Upper lobe of right lung (tissue), 1 donor: Measurements from ENCODE around the gene ADAD2. TPM values are rescaled to one million over a fixed set of nuclear protein-coding genes. Genes with fewer than 3 reads are reported as not detected.

ENCODE experiments used
- ATAC-seq: fragments of 200-7000 bp; cut with Tn5 transposase; one replicate; pipeline ENCODE4 v1.9.1; 2020; ENCODE audit warnings: mild to moderate bottlenecking, moderate library complexity
- DNase-seq: peaks from one replicate; pipeline ENCODE4 v3.0.0-alpha.2; 2020
- H3K27ac ChIP-seq: fragments of 200-600 bp; one replicate; pipeline ENCODE4 v1.8.0; 2022
- H3K27me3 ChIP-seq: fragments of 200-600 bp; one replicate; pipeline ENCODE4 v1.8.0; 2022; ENCODE audit warnings: mild to moderate bottlenecking
- H3K36me3 ChIP-seq: fragments of 200-600 bp; one replicate; pipeline ENCODE4 v1.8.0; 2022
- H3K4me1 ChIP-seq: fragments of 200-600 bp; one replicate; pipeline ENCODE4 v1.8.0; 2022
- H3K4me3 ChIP-seq: fragments of 200-600 bp; one replicate; pipeline ENCODE4 v1.8.0; 2022; ENCODE audit warnings: mild to moderate bottlenecking
- H3K9me3 ChIP-seq: fragments of 200-600 bp; one replicate; pipeline ENCODE4 v1.8.0; 2022
- intact Hi-C: fragments of 100-400 bp; cut with DNase I; formaldehyde crosslinking; loops from one replicate; pipeline ENCODE4 v1.11.0; 2022
- total RNA-seq: library from RNA; stranded (reverse); fragmentation: NEBNext Ultra II Directional; extraction: Animal tissue kit (Norgen Biotek cat#: 25700); gene quantifications from one replicate; pipeline ENCODE4 v1.2.1, GENCODE V29; 2021
- TF ChIP-seq, protein P1 (sequence below): fragments of 200-600 bp; IDR thresholded peaks from one replicate; pipeline ENCODE4 v1.8.0; 2022; ENCODE audit warnings: antibody characterized with exemption
- donor health status: DM: no; HTN: yes; CAD: no; lungs with severe emphysema.

ADAD2 gene
- total RNA-seq, 1 donor from 2014 or later = 0.52 TPM

DNA sequence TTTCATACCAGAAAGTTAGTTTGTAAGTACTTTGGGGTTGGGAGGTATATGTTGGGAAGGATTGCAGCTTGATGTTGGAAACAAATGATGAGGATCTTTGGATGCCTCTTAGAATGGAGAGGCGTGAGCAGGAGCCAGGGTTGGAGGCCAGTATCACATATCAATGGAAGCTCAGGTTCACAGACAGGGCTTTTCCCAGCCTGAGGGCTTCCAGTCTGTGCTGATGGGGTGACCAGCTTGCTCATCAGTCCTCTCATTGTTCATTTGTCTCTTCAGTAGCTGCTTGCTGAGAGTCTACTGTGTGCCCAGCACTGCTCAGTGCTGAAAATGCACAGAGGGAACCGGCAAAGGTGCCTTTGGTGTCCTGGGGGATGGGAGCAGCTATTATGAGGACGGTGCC lies 40.0 kb upstream of the ADAD2 start:
- TF ChIP-seq, protein P1, sequence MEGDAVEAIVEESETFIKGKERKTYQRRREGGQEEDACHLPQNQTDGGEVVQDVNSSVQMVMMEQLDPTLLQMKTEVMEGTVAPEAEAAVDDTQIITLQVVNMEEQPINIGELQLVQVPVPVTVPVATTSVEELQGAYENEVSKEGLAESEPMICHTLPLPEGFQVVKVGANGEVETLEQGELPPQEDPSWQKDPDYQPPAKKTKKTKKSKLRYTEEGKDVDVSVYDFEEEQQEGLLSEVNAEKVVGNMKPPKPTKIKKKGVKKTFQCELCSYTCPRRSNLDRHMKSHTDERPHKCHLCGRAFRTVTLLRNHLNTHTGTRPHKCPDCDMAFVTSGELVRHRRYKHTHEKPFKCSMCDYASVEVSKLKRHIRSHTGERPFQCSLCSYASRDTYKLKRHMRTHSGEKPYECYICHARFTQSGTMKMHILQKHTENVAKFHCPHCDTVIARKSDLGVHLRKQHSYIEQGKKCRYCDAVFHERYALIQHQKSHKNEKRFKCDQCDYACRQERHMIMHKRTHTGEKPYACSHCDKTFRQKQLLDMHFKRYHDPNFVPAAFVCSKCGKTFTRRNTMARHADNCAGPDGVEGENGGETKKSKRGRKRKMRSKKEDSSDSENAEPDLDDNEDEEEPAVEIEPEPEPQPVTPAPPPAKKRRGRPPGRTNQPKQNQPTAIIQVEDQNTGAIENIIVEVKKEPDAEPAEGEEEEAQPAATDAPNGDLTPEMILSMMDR = no peak
- DNase-seq (peak; percentile 6), ATAC-seq (no peak)
- H3K27ac ChIP-seq = no peak overlapping the region
- no peaks in the 10 kb centered on the region for H3K27me3 ChIP-seq
- H3K4me3 ChIP-seq = no peak overlapping the region
- no peaks in the 10 kb centered on the region for H3K36me3 ChIP-seq
- no peaks in the 10 kb centered on the region for H3K4me1 ChIP-seq
- intact Hi-C loops = no loop called here
- no peaks in the 10 kb centered on the region for H3K9me3 ChIP-seq

DNA sequence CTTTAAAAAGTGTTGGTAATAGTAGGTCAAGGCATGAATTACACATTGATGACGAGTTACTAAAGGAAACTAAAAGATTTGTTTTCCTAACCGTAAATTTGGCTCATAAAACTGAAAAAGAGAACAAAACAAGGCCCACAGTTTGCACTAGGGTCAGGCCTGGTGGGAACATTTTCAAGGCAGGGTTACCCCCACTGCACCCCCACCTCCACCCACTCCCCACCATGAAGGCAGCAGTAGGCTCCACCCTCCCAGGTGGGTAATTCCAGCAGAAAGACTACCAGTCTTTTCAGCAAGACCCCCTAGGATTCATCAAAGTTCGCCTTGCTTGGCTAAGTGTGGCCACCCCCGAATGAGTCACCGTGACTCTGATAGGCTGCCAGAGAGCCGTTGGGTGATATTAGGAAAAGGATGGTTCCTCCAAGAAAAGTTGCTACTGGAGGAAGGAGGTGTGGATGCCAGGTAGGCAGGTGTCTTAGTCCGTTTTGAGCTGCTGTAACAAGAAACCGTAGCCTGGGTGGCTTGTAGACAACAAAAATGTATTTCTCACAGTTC lies 37.2 kb upstream of the ADAD2 start:
- DNase-seq (peak; percentile 11), ATAC-seq (no peak)
- no peaks in the 10 kb centered on the region for H3K36me3 ChIP-seq
- H3K27ac ChIP-seq = no peak overlapping the region
- no peaks in the 10 kb centered on the region for H3K9me3 ChIP-seq
- peaks cover 5% of the 10 kb centered on the region for H3K27me3 ChIP-seq
- no peak overlapping the region for H3K4me3 ChIP-seq
- TF ChIP-seq, protein P1 = no peak
- no peaks in the 10 kb centered on the region for H3K4me1 ChIP-seq
- intact Hi-C loops = no loop called here

DNA sequence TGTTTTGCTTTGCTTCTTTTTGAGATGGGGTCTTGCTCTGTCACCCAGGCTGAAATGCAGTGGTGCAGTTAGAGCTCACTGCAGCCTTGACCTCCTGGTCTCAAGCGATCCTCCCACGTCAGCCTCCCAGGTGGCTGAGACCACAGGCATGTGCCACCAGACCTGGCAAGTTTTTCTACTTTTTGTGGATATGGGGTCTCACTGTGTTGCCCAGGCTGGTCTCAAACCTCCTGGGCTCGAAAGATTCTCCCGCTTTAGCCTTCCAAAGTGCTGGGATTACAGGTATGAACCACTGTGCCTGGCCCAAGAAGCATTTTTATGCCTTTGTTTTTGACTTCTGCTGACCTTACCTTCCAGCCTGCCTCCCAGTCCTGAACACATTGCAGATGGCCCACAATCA lies 35.7 kb upstream of the ADAD2 start:
- Histone ChIP-seq H3K4me3 (no peak overlapping the region), H3K27me3 (peaks cover 9% of the 10 kb centered on the region), H3K27ac (no peak overlapping the region), H3K9me3 (no peaks in the 10 kb centered on the region), H3K4me1 (no peaks in the 10 kb centered on the region), H3K36me3 (no peaks in the 10 kb centered on the region)
- intact Hi-C loops = no loop called here
- DNase-seq = peak; percentile 18
- ATAC-seq = no peak
- TF ChIP-seq, protein P1 = no peak

DNA sequence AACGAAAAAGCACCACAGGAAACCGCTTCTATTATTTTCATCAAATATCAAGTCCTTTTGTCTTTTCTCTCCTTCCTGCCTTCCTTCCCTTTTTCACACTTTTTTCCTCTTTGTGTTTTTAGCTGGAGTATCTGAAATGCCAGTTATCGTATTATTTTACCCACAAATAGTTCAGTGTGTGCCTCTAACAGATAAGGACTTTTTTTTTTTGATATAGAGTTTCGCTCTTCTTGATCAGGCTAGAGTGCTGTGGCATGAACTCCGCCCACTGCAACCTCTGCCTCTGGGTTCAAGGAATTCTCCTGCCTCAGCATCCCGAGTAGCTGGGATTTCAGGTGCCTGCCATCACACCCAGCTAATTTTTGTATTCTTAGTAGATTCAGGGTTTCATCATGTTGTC lies 35.2 kb upstream of the ADAD2 start:
- intact Hi-C loops = no loop called here

DNA sequence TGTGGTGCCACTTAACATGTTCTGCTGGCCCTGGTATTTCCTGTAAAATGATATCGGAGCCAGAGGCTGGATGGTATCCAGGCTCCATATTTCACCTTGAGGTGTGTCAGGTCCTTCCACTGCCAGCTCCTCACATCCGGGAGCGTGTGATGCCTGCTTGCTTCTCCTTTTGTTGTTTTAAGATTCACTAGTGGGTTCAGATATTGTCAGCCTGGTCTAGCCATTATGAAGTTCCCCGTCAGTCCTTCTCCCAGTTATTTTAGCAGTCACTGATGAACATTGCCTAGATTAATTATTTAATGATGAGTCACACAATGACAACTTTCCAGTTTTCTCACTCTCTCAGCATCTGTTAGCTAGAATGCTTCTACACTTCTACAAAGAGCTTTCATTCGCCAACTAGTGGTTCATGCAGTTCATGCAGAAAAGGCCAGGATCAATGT lies 34.6 kb upstream of the ADAD2 start:
- Histone ChIP-seq H3K36me3 (no peaks in the 10 kb centered on the region), H3K4me3 (no peak overlapping the region), H3K4me1 (no peaks in the 10 kb centered on the region), H3K9me3 (no peaks in the 10 kb centered on the region), H3K27me3 (peaks cover 18% of the 10 kb centered on the region), H3K27ac (no peak overlapping the region)
- intact Hi-C loops = no loop called here
- DNase-seq (peak; percentile 11), ATAC-seq (no peak)
- TF ChIP-seq, protein P1 = no peak

More for the DNA sequence above, 35.2 kb upstream of the ADAD2 start:
- DNase-seq (peak; percentile 5), ATAC-seq (no peak)
- no peak overlapping the region for H3K27ac ChIP-seq
- H3K9me3 ChIP-seq = no peaks in the 10 kb centered on the region
- TF ChIP-seq, protein P1 = no peak
- H3K4me3 ChIP-seq = no peak overlapping the region
- H3K4me1 ChIP-seq = no peaks in the 10 kb centered on the region
- H3K27me3 ChIP-seq = peaks cover 12% of the 10 kb centered on the region
- H3K36me3 ChIP-seq = no peaks in the 10 kb centered on the region

DNA sequence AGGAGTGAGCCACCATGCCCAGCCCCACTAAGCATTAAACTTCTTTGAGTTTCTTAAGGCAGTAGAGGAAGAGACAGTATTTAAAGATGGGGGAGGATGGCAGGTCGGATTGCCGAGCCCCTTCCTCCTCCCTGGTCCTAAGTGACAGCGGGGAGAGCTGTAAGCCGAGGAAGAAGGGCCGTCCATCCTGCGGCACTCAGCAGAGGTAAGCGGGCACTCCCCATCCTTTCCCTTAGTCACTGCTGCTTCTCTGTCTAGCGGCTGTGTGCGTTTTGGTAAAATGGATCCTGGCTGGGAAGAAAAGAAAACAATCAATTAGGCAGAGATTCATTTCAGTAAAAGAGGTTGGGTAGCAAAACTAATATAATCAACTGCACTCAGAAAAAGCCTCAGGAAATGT lies 31.9 kb upstream of the ADAD2 start:
- ATAC-seq (no peak), DNase-seq (peak; percentile 13)
- Histone ChIP-seq H3K27me3 (peaks cover 23% of the 10 kb centered on the region), H3K9me3 (no peaks in the 10 kb centered on the region), H3K36me3 (no peaks in the 10 kb centered on the region), H3K4me1 (no peaks in the 10 kb centered on the region), H3K4me3 (no peak overlapping the region), H3K27ac (no peak overlapping the region)
- TF ChIP-seq, protein P1 = no peak
- intact Hi-C loops = no loop called here
